Activated CD4-positive, alpha-beta T cell treated with anti-CD3 and anti-CD28 coated beads for 36 hours (primary cell): Measurements from ENCODE around the gene PSMD13. TPM values are rescaled to one million over a fixed set of nuclear protein-coding genes. Genes with fewer than 3 reads are reported as not detected.

Source experiments
- ATAC-seq: fragments of 200-7000 bp; cut with Tn5 transposase; one replicate; pipeline ENCODE4 v1.10.0; 2021; ENCODE audit warnings: mild to moderate bottlenecking, moderate library complexity
- CTCF ChIA-PET: fragments of 350-600 bp; sonication (Branson Sonifier 250); formaldehyde crosslinking; loops from one replicate; lab custom pipeline; 2021; ENCODE audit warnings: antibody characterized with exemption; lab: Charles Lee
- POLR2A ChIA-PET: fragments of 350-600 bp; sonication (Branson Sonifier 250); formaldehyde crosslinking; loops from one replicate; lab custom pipeline; 2021; ENCODE audit warnings: antibody characterized with exemption, inconsistent platforms; lab: Charles Lee
- DNase-seq: peaks from one replicate; pipeline ENCODE4 v3.0.0-alpha.2; 2020
- H3K27ac Mint-ChIP-seq: one replicate; pipeline ENCODE4 v1.8.0; 2021; ENCODE audit warnings: mixed read lengths
- H3K27me3 Mint-ChIP-seq: one replicate; pipeline ENCODE4 v1.8.0; 2021; ENCODE audit warnings: mixed read lengths
- H3K36me3 Mint-ChIP-seq: one replicate; pipeline ENCODE4 v1.8.0; 2021; ENCODE audit warnings: low read depth, mixed read lengths
- H3K4me1 Mint-ChIP-seq: one replicate; pipeline ENCODE4 v1.8.0; 2021; ENCODE audit warnings: mixed read lengths
- H3K4me3 Mint-ChIP-seq: one replicate; pipeline ENCODE4 v1.8.0; 2021; ENCODE audit warnings: mild to moderate bottlenecking, moderate library complexity, mixed read lengths
- H3K9me3 Mint-ChIP-seq: one replicate; pipeline ENCODE4 v1.8.0; 2021; ENCODE audit warnings: low read depth, mixed read lengths
- intact Hi-C, 2 experiments: fragments of 100-400 bp; cut with DNase I in 1 of 2; cut with micrococcal nuclease in 1 of 2; formaldehyde crosslinking; loops; one replicate each; pipeline versions ENCODE4 v1.14.2 to v1.15.1; 2022 to 2024; cut with DNase I, micrococcal nuclease
- total RNA-seq, 2 experiments: library from RNA; stranded (reverse); gene quantifications; one replicate each; pipeline ENCODE4 v1.2.3, GENCODE V29; 2021

Gene PSMD13
- total RNA-seq, 2 experiments from 2014 or later, result 134 to 212 TPM

GRCh38 chr11:205221-206001, 31.4 kb upstream of the PSMD13 start:
- Mint-ChIP-seq H3K4me1 (peaks cover 66% of the 10 kb centered on the region), H3K36me3 (peaks cover 64% of the 10 kb centered on the region), H3K27ac (peak overlapping the region; percentile 99), H3K9me3 (no peaks in the 10 kb centered on the region), H3K4me3 (peak overlapping the region; percentile 94), H3K27me3 (no peaks in the 10 kb centered on the region)
- DNase-seq, result no peak
- intact Hi-C loops, result loop anchor here in 1 of 2 experiments (5.0 kb wide), 2 partner anchors 107 to 247 kb away; partner anchors contain the start of genes IFITM1 and PTDSS2
- ATAC-seq, result no peak
- CTCF ChIA-PET, result interaction anchor here (0.7 to 2.7 kb wide), 3 partner anchors 45 to 244 kb away, joined by 3 to 12 read pairs (median 6); partner anchors contain the start of genes PTDSS2 and SIGIRR
- POLR2A ChIA-PET, result no interaction called here

- no peaks in the 10 kb centered on the region for H3K27me3 Mint-ChIP-seq
- DNase-seq, result peak; percentile 6
- H3K4me1 Mint-ChIP-seq, result peaks cover 64% of the 10 kb centered on the region
- peak overlapping the region; percentile 94 for H3K4me3 Mint-ChIP-seq
- H3K27ac Mint-ChIP-seq, result peak overlapping the region; percentile 99
- peaks cover 66% of the 10 kb centered on the region for H3K36me3 Mint-ChIP-seq
- no peaks in the 10 kb centered on the region for H3K9me3 Mint-ChIP-seq
- ChIA-PET POLR2A (no interaction called here), CTCF (interaction anchor here (0.7 to 2.4 kb wide), 5 partner anchors 38 to 243 kb away, joined by 3 to 10 read pairs (median 6); partner anchors contain the start of genes PTDSS2 and SIGIRR)
- intact Hi-C loops, result loop anchor here in 1 of 2 experiments (5.0 kb wide), 2 partner anchors 106 to 246 kb away; partner anchors contain the start of genes IFITM1 and PTDSS2
- no peak for ATAC-seq
Measured at GRCh38 chr11:206002-206384, 30.8 kb upstream of the PSMD13 start.

- ChIA-PET CTCF (interaction anchor here (0.7 to 2.4 kb wide), 14 partner anchors 9 to 242 kb away, joined by 3 to 10 read pairs (median 4); partner anchors contain the start of genes PSMD13, PTDSS2 and SIRT3), POLR2A (interaction anchor here (0.8 to 1.2 kb wide), 8 partner anchors 10 to 362 kb away, joined by 3 to 25 read pairs (median 4); partner anchors contain the start of genes PSMD13, RNH1 and SIRT3)
- H3K9me3 Mint-ChIP-seq, result no peaks in the 10 kb centered on the region
- H3K36me3 Mint-ChIP-seq, result peaks cover 67% of the 10 kb centered on the region
- H3K27ac Mint-ChIP-seq, result peak overlapping the region; percentile 99
- ATAC-seq, result no peak
- peaks cover 63% of the 10 kb centered on the region for H3K4me1 Mint-ChIP-seq
- DNase-seq, result peak; percentile 36
- intact Hi-C loops, result loop anchor here (1.0 to 5.0 kb wide), 10 partner anchors 30 to 603 kb away; partner anchors contain the start of genes PSMD13 (in 2 of the 2), SIRT3 (in 2 of the 2), DEAF1 (in 1 of the 2) and IFITM1 (in 1 of the 2)
- H3K4me3 Mint-ChIP-seq, result peak overlapping the region; percentile 94
- H3K27me3 Mint-ChIP-seq, result no peaks in the 10 kb centered on the region
Measured at GRCh38 chr11:206526-207207, 30.1 kb upstream of the PSMD13 start.

GRCh38 chr11:207208-207862, 29.4 kb upstream of the PSMD13 start, which contains the start of the genes BET1L and RIC8A:
Gene BET1L, minus strand, starts transcription at chr11:207399. Its CDS starts 78 bp downstream, at chr11:207321.
Gene RIC8A, plus strand, starts transcription at chr11:207708. Its CDS starts 1,147 bp downstream, at chr11:208855.
- ChIA-PET POLR2A (interaction anchor here (0.5 to 1.2 kb wide), 10 partner anchors 9 to 361 kb away, joined by 3 to 25 read pairs (median 4); partner anchors contain the start of genes PSMD13, RNH1 and SIRT3), CTCF (interaction anchor here (0.6 to 2.4 kb wide), 16 partner anchors 9 to 241 kb away, joined by 3 to 10 read pairs (median 4); partner anchors contain the start of genes PSMD13 and SIRT3)
- peaks cover 69% of the 10 kb centered on the region for H3K36me3 Mint-ChIP-seq
- no peaks in the 10 kb centered on the region for H3K27me3 Mint-ChIP-seq
- H3K4me1 Mint-ChIP-seq, result peaks cover 56% of the 10 kb centered on the region
- peak within 1 kb of the TSS; percentile 99 for H3K27ac Mint-ChIP-seq
- peak; percentile 89 for ATAC-seq
- no peaks in the 10 kb centered on the region for H3K9me3 Mint-ChIP-seq
- intact Hi-C loops, result loop anchor here (1.0 to 5.0 kb wide), 10 partner anchors 29 to 602 kb away; partner anchors contain the start of genes PSMD13 (in 2 of the 2), SIRT3 (in 2 of the 2), DEAF1 (in 1 of the 2) and IFITM1 (in 1 of the 2)
- H3K4me3 Mint-ChIP-seq, result peak within 1 kb of the TSS; percentile 94
- peak; percentile 99 for DNase-seq

GRCh38 chr11:207863-208180, 29.0 kb upstream of the PSMD13 start:
- no peaks in the 10 kb centered on the region for H3K27me3 Mint-ChIP-seq
- peak overlapping the region; percentile 94 for H3K4me3 Mint-ChIP-seq
- no peaks in the 10 kb centered on the region for H3K9me3 Mint-ChIP-seq
- ChIA-PET CTCF (interaction anchor here (0.6 to 2.4 kb wide), 14 partner anchors 8 to 241 kb away, joined by 3 to 10 read pairs (median 4); partner anchors contain the start of genes PSMD13 and SIRT3), POLR2A (interaction anchor here (0.5 to 1.2 kb wide), 10 partner anchors 8 to 360 kb away, joined by 3 to 25 read pairs (median 4); partner anchors contain the start of genes PSMD13, RNH1 and SIRT3)
- H3K27ac Mint-ChIP-seq, result peak overlapping the region; percentile 99
- intact Hi-C loops, result loop anchor here (1.0 to 5.0 kb wide), 12 partner anchors 28 to 601 kb away; partner anchors contain the start of genes PSMD13 (in 2 of the 2), SIRT3 (in 2 of the 2), DEAF1 (in 1 of the 2) and IFITM1 (in 1 of the 2)
- DNase-seq, result no peak
- H3K4me1 Mint-ChIP-seq, result peaks cover 51% of the 10 kb centered on the region
- peak; percentile 10 for ATAC-seq
- peaks cover 70% of the 10 kb centered on the region for H3K36me3 Mint-ChIP-seq

GRCh38 chr11:208181-208916, 28.4 kb upstream of the PSMD13 start:
- H3K27me3 Mint-ChIP-seq, result no peaks in the 10 kb centered on the region
- DNase-seq, result peak; percentile 91
- H3K36me3 Mint-ChIP-seq, result peaks cover 69% of the 10 kb centered on the region
- CTCF ChIA-PET, result interaction anchor here (0.5 to 2.4 kb wide), 9 partner anchors 27 to 558 kb away, joined by 3 to 10 read pairs (median 3); no protein-coding TSS in a partner anchor
- intact Hi-C loops, result loop anchor here (1.0 to 5.0 kb wide), 4 partner anchors 61 to 244 kb away; partner anchors contain the start of genes IFITM1 (in 1 of the 2) and PTDSS2 (in 1 of the 2)
- ATAC-seq, result peak; percentile 68
- H3K27ac Mint-ChIP-seq, result peak overlapping the region; percentile 99
- H3K9me3 Mint-ChIP-seq, result no peaks in the 10 kb centered on the region
- POLR2A ChIA-PET, result interaction anchor here (1.2 to 1.4 kb wide), 2 partner anchors 27 to 74 kb away, joined by 4 read pairs; no protein-coding TSS in a partner anchor
- H3K4me3 Mint-ChIP-seq, result peak overlapping the region; percentile 94
- peaks cover 46% of the 10 kb centered on the region for H3K4me1 Mint-ChIP-seq

- H3K27ac Mint-ChIP-seq, result peak overlapping the region; percentile 85
- no peaks in the 10 kb centered on the region for H3K9me3 Mint-ChIP-seq
- no peak for ATAC-seq
- H3K4me1 Mint-ChIP-seq, result peaks cover 41% of the 10 kb centered on the region
- no peak for DNase-seq
- peak overlapping the region; percentile 94 for H3K4me3 Mint-ChIP-seq
- CTCF ChIA-PET, result interaction anchor here (0.5 to 2.1 kb wide), 7 partner anchors 26 to 557 kb away, joined by 3 to 7 read pairs (median 3); no protein-coding TSS in a partner anchor
- peaks cover 66% of the 10 kb centered on the region for H3K36me3 Mint-ChIP-seq
- intact Hi-C loops, result loop anchor here (1.0 to 5.0 kb wide), 4 partner anchors 60 to 243 kb away; partner anchors contain the start of genes IFITM1 (in 1 of the 2) and PTDSS2 (in 1 of the 2)
- POLR2A ChIA-PET, result interaction anchor here (1.4 kb wide), 1 partner anchor 26 kb away, joined by 4 read pairs; no protein-coding TSS in a partner anchor
- H3K27me3 Mint-ChIP-seq, result no peaks in the 10 kb centered on the region
Measured at GRCh38 chr11:208917-209260, 27.9 kb upstream of the PSMD13 start.

- CTCF ChIA-PET, result interaction anchor here (0.5 to 2.1 kb wide), 7 partner anchors 25 to 557 kb away, joined by 3 to 7 read pairs (median 3); no protein-coding TSS in a partner anchor
- Mint-ChIP-seq H3K27ac (peak overlapping the region; percentile 85), H3K27me3 (no peaks in the 10 kb centered on the region), H3K9me3 (no peaks in the 10 kb centered on the region), H3K4me3 (peak overlapping the region; percentile 94), H3K4me1 (peaks cover 35% of the 10 kb centered on the region), H3K36me3 (peaks cover 68% of the 10 kb centered on the region)
- POLR2A ChIA-PET, result interaction anchor here (0.8 to 1.4 kb wide), 2 partner anchors 26 to 1634 kb away, joined by 3 to 4 read pairs; no protein-coding TSS in a partner anchor
- DNase-seq (peak; percentile 38), ATAC-seq (no peak)
- intact Hi-C loops, result loop anchor here in 1 of 2 experiments (5.0 kb wide), 2 partner anchors 103 to 243 kb away; partner anchors contain the start of genes IFITM1 and PTDSS2
Measured at GRCh38 chr11:209275-210121, 27.3 kb upstream of the PSMD13 start.
